8988T (cell line): ENCODE measurements around the gene MET.
"Not testable (repeated sequence)": the region's sequence is repeated elsewhere in the genome, so short reads cannot be mapped to it uniquely, and the experiment has no call there.

ENCODE experiments used
- DNase-seq: peaks from one replicate; pipeline ENCODE4 v3.0.0; 2011

MET gene

DNA sequence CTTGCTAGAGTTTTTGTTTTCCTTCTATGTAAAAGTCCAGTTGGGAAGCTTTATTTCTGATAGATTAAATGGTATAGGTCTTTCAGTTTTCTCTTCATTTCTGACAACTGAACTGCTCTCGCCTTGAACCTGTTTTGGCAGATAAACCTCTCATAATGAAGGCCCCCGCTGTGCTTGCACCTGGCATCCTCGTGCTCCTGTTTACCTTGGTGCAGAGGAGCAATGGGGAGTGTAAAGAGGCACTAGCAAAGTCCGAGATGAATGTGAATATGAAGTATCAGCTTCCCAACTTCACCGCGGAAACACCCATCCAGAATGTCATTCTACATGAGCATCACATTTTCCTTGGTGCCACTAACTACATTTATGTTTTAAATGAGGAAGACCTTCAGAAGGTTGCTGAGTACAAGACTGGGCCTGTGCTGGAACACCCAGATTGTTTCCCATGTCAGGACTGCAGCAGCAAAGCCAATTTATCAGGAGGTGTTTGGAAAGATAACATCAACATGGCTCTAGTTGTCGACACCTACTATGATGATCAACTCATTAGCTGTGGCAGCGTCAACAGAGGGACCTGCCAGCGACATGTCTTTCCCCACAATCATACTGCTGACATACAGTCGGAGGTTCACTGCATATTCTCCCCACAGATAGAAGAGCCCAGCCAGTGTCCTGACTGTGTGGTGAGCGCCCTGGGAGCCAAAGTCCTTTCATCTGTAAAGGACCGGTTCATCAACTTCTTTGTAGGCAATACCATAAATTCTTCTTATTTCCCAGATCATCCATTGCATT, 27.1 kb downstream of the MET start:
- DNase-seq = no peak

GRCh38 chr7:116699722-116700120, 27.7 kb downstream of the MET start:
- no peak for DNase-seq

- DNase-seq = no peak
Observed at GRCh38 chr7:116702046-116702785, 30.2 kb downstream of the MET start.

- no peak for DNase-seq
Observed at GRCh38 chr7:116704650-116705228, 32.7 kb downstream of the MET start.

GRCh38 chr7:116705419-116705818, 33.4 kb downstream of the MET start:
- DNase-seq = no peak

GRCh38 chr7:116706668-116707126, 34.7 kb downstream of the MET start:
- no peak for DNase-seq

DNA sequence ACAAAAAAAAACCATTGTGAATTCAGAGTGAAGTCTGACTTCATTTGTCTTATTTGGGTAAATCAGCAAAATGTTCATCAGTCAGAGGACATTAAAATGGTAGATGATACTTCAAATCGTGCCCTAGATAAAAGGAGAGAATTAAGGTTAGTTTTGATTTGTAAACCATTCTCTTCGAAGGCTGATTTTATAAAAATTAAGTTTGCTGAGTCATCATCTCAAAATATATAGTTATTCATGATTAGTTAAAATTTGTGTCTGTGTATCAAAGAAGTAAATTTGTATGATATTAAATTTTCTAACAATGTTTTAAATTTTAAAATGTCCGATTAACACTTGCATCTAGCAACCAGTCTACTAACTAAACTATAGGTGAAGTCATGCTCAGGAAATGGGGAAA, 35.3 kb downstream of the MET start:
- DNase-seq = no peak

- DNase-seq = no peak
Observed at GRCh38 chr7:116708248-116708647, 36.3 kb downstream of the MET start.

GRCh38 chr7:116708861-116709260, 36.9 kb downstream of the MET start:
- no peak for DNase-seq

- no peak for DNase-seq
Observed at GRCh38 chr7:116709336-116709735, 37.3 kb downstream of the MET start.

- no peak for DNase-seq
Observed at GRCh38 chr7:116710764-116711452, 38.9 kb downstream of the MET start.

DNA sequence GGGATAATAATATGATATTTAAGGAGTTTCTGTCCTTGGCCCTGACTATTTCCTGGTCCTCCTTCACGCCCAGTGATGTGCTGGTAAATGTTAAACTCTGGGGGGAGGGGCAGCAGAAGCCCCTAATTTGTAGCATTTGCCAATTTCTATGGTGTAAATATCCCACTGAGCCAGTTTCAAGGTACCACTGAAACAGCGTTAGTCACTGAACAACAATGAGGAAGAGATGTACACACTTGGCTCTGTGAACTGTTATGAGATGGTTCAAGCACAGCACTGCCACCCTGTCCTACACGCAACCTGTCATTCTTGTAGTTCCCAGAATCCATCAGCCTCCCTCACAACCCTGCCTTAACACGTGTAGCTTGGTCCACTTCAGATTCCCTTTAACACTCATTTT, 39.8 kb downstream of the MET start:
- DNase-seq = no peak

- DNase-seq = no peak
Observed at GRCh38 chr7:116713500-116713899, 41.5 kb downstream of the MET start.

DNA sequence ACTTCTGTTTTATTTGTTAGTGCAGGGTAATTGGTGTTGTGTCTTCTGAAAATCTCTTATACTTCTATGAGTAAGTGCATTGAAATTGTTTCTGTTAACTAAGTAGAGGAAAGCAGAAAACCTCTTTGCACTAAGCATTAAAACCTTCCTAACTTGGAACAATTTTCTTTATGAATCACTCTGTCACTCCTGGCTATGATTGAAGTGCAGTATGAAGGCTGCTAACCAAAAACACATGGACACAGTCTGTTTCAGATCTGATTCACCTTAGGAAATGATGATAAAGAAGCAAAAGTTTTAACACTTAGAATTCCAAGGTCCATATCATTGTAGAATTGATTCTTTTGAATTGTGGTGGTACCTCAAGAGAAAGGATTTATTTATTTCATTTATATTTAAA, 41.9 kb downstream of the MET start:
- no peak for DNase-seq

- no peak for DNase-seq
Observed at GRCh38 chr7:116715077-116715476, 43.1 kb downstream of the MET start.

DNA sequence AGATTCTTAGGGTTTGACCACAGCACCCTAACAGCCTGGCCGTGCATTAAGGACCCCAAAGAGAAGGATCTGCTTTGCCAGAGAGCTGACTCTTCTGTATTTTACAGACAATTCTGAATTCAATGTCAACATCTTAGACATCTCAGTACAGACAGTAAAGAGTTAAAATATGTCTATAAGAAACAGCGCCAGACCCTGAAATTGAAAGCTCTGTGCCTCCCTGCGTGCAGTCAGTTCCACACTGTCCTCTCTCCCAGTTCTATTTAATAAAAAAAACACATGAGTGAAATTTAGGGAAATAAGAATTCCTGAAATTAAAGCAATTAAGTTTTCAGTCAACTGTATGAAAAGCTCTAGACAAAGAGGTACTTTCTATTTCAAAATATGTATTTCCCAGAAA, 45.1 kb downstream of the MET start:
- no peak for DNase-seq

DNA sequence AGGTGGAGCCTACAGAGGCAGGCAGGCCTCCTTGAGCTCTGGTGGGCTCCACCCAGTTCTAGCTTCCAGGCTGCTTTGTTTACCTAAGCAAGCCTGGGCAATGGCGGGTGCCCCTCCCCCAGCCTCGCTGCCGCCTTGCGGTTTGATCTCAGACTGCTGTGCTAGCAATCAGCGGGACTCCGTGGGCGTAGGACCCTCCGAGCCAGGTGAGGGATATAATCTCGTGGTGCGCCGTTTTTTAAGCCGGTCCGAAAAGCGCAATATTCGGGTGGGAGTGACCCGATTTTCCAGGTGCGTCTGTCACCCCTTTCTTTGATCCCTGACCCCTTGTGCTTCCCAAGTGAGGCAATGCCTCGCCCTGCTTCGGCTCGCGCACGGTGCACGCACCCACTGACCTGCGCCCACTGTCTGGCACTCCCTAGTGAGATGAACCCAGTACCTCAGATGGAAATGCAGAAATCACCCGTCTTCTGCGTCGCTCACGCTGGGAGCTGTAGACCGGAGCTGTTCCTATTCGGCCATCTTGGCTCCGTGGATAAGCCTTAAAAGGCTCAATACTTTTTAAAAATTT, 52.0 kb downstream of the MET start:
- not testable (repeated sequence) for DNase-seq

DNA sequence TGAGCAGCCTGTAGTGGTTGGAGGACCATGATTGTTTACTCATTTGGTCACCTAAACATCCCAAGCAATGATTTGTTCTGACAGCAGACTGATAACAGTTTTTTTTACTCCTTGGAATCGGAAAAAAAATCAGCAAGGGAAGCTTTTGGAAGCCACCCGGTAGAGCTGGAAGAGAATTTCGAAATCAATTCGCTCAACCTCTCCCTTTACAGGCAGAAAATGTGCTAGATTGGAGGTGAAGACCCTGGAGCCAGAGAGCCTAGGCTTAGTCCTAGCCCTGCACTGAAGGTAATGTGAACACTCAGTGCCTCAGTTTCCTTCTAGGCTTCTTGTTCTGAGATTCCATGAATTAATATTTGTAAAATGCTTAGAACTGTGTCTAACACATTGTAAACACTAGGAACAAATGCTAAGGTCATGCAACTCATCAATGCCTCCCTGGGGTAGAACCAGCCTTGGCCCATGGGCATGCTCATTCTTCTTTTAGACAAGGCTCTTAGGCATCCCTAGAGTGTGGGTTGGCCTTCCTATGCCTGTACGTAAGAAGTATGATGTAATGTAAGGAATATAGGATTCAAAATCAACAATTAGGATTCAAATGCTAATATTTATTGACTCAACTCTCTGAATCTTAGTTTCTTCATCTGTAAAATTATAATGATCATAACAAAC, 52.7 kb downstream of the MET start:
- no peak for DNase-seq

DNA sequence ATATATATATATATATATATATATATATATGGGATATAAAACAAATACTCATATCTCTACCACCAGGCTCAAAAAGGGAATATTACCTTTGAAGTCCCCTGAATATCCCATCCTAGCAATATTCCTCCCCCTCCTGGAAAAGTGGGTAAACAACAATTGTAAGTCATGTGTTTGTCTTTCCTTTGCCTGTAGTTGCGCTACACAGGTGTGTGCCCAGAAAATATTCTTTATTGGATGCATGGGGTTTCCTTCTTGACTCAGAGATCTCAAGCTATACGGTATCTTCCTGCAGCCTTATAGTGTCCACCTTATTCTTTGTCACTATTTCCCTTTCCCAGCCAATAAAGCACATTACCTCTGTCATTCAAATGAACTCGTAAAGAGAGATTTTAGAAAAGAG, 54.2 kb downstream of the MET start:
- no peak for DNase-seq

- DNase-seq = no peak
Observed at GRCh38 chr7:116726713-116727431, 54.9 kb downstream of the MET start.

- no peak for DNase-seq
Observed at GRCh38 chr7:116727432-116728009, 55.5 kb downstream of the MET start.
